Retinal pigment epithelial cell (primary cell): ENCODE results near the gene POLQ.
"Not testable (repeated sequence)": the region's sequence is repeated elsewhere in the genome, so short reads cannot be mapped to it uniquely, and the experiment has no call there.

Experiments used
- DNase-seq: peaks from one replicate; pipeline ENCODE4 v3.0.0-alpha.2; 2010; ENCODE audit warnings: low read depth
- H3K4me3 ChIP-seq: 2 replicates; pipeline ENCODE4 v1.5.1; 2011; ENCODE audit warnings: mild to moderate bottlenecking, low read length, control low read depth, moderate library complexity
- CTCF ChIP-seq: conservative IDR thresholded peaks from 2 replicates; pipeline ENCODE4 v1.5.1; 2011; ENCODE audit warnings: low read depth, low read length, control low read depth, inconsistent platforms

Gene POLQ

GRCh38 chr3:121545574-121546455 is at the start of gene POLQ:
Gene POLQ, minus strand, starts transcription at chr3:121545988. Its CDS starts 111 bp downstream, at chr3:121545877.
- peak; percentile 82 for DNase-seq
- H3K4me3 ChIP-seq = peak within 1 kb of the TSS; percentile 90
- TF ChIP-seq CTCF = no peak

GRCh38 chr3:121594850-121595249 is 49.1 kb upstream of the POLQ start:
- no peak for TF ChIP-seq CTCF
- H3K4me3 ChIP-seq = no peak overlapping the region

GRCh38 chr3:121593806-121594205 is 48.0 kb upstream of the POLQ start:
- DNase-seq, H3K4me3 ChIP-seq: not testable (repeated sequence)

More at GRCh38 chr3:121594850-121595249, 49.1 kb upstream of the POLQ start:
- DNase-seq = no peak

GRCh38 chr3:121592856-121593702 is 47.3 kb upstream of the POLQ start, which contains the start of gene FBXO40:
Gene FBXO40, plus strand, starts transcription at chr3:121593379. Its CDS starts 27,197 bp downstream, at chr3:121620576.
- DNase-seq = no peak
- H3K4me3 ChIP-seq = no peak within 1 kb of the TSS
- TF ChIP-seq CTCF = no peak

GRCh38 chr3:121584418-121584817 is 38.6 kb upstream of the POLQ start:
- no peak overlapping the region for H3K4me3 ChIP-seq
- no peak for TF ChIP-seq CTCF
- no peak for DNase-seq

- DNase-seq = no peak
- no peak for TF ChIP-seq CTCF
- no peak overlapping the region for H3K4me3 ChIP-seq
Observed at GRCh38 chr3:121581691-121582090, 35.9 kb upstream of the POLQ start.

- no peak for TF ChIP-seq CTCF
- no peak overlapping the region for H3K4me3 ChIP-seq
- peak; percentile 11 for DNase-seq
Observed at GRCh38 chr3:121574449-121574848, 28.7 kb upstream of the POLQ start.
